NCI-H2196 (cell line): ENCODE data around the gene PTPRN2.

ENCODE experiments used
- DNase-seq: peaks from one replicate; lab custom pipeline; 2025; ENCODE audit not compliant: unreplicated experiment; lab: John Stamatoyannopoulos, UW

Gene PTPRN2

DNA sequence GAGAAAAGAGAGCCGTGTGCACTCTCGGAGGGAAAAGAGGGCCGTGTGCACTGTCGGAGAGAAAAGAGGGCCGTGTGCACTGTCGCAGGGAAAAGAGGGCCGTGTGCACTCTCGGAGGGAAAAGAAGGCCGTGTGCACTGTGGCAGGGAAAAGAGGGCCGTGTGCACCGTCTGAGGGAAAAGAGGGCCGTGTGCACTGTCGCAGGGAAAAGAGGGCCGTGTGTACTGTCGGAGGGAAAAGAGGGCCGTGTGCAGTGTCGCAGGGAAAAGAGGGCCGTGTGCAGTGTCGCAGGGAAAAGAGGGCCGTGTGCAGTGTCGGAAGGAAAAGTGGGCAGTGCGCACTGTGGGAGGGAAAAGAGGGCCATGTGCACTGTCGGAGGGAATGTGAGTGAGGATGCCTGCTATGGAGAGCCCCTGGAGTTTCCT, 1062.1 kb downstream of the PTPRN2 start:
- no peak for DNase-seq

DNA sequence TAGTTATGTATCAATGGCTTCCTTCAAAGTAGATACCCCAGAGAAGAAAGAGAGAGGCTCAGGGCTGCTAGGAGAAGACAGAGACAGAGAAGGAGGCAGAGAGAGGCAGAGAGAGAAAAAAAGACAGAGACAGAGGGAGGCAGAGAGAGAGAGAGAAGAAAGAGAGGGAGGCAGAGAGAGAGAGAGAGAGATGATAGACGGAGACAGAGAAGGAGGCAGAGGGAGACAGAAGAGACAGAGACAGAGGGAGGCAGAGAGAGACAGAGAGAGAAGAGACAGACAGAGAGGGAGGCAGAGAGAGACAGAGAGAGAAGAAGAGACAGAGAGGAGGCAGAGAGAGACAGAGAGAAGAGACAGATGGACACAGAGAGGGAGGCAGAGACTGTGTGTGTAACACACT, 1062.9 kb downstream of the PTPRN2 start:
- DNase-seq, result no peak

DNA sequence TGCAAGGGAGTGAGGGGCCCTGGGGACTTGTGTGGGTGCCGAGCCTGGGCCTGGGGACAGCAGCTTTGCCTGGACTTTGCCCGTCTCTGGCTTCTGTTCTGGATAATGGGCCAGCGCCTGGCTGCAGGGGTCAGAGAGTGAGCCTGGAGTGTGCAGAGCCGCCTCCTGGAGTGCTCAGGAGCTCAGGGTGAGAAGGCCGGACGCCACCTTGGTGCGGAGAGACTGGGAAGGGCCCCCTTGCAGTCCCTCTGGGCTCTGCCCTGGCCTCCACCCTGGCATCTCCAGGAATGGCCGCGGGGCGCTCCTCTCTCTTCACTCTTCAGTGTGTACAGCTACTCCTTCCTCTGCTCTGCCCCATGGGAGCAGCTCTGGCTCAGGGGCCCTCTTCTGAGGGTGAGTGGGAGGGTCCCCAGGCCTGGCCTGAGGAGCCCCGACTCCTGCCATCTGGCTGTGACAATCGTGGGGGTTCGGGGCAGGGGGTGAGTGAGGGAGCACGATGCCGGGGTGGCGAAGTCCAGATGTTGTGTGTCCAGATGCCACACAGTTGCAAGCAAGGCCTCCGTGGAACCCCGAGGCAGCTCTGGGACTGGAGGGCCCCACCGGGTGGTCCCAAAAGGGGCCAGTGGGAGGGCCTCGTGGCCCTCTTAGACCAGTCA, 1063.7 kb downstream of the PTPRN2 start:
- no peak for DNase-seq

DNA sequence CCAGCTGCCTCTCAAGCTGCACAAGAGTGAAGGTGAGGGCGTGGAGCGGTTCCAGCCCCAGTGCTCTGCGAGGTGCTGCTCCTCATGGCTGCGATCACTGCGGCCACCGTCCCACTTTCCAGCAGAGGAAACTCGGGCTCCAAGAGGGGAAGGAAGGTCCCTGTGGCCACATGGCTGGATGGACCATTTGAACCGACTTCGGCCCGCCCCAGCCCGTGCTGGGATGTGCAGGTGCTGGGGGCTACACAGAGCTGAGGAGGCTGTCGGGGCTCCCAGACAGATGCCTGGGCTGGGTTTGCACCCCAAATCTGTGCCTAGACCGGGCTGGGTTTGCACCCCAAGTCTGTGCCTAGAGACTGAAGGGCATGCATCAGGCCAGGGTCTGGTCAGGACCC, 1064.3 kb downstream of the PTPRN2 start:
- DNase-seq, result no peak

DNA sequence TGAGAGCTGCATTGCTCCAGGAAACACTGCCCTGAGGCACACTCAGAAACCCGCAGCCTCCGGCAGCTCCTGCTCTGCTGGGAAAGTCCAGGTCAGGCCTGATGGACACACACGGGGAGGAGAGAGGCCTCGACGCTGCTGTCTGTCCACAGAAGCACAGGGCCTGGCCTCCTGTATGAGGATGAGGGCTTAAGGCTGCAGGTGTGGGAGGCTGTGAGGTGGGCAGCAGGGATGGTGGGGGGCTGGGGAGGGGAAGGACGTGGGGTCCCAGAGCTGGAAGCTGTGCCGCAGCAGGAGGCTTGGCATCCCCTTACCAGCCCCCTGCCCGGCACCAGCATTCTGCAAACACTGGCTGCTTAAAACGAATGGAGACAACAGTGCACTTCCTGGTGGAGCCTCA, 1064.7 kb downstream of the PTPRN2 start:
- DNase-seq, result no peak

DNA sequence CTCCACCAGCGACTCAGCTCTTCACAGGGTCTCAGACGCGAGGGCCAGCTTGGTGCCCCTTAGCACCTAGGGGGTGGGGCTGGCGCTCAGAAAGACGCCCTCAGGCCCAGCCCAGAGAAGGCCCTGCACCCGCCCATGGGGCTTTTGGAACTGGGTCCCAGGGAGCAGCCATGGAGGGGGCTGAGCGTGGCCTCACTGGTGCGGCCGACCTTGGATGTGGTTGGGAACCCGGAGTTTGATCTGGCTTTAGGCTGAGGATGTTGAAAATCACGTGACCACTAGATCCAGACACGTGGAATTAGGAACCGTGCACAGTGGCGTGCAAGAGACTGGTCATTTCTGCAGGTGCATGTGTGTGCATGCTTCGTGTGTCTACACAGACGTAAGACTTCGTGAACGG, 1065.4 kb downstream of the PTPRN2 start:
- DNase-seq, result no peak

DNA sequence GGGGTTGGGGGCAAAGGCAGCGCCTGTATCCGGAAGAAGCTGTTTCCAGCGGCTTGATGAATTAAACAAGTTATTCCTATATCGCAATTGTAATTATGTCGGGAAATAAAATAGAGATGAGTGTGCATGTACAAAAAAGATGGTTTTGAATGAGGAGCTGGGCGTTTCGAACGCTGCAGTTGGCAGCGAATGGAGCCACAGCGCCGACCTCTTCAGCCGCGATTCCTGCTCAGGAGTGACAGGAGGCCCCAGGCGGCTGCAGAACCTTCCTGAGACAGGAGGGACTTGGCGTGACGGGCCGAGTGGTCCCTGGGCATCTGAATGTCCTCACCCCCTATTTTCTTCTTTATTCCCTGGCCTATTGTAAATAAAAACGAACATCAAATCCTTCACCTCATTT, 1065.9 kb downstream of the PTPRN2 start:
- no peak for DNase-seq

DNA sequence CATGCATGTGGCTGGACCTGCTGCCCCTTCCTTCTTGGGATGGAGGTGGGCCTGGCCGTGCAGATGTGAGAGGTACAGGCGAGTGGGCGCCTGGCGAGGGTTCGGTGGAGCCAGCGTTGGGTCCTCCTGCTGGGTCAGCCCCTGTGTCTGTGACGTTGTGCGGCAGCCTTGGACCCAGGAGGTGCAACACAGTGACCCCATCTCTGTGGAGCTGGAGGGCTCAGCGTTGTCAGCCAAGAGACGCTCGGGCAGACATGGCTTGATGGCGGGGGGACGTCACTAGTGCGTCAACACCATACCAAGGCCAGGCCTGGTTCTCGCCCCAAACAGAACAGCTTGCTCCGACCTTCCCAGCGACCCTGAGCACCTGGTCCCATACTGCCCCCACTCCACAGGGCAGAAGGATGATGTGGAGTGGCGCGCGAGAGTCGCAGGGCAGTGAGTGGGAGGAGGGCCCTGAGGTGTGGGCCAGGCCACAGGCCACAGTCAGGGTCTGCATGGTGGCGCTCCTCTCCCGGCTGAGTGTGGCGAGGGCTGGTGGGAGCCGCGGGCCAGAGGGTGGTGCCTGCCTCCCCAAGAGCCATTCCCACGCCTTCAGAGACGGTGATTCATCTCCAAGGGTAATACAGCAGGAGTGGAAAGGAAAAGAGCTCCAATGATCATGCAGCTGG, 1066.4 kb downstream of the PTPRN2 start:
- DNase-seq, result no peak

DNA sequence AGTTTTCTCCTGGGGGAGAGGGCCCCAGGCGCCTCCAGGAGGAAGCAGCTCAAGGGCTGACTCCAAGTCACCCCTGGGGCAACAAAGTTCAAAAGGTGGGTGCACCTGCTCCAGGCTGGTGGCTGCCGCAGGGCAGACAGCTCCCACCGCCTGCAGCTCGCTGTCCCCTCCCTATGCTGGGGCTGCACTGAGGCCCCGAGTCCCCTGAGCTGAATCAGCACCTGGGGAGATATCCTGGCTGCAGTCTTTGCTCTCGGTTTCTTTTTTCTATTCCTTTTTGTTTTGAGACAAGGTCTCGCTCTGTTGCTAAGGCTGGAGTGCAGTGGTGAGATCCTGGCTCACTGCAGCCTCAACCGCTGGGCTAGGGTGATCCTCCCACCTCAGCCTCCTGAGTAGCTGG, 1067.4 kb downstream of the PTPRN2 start:
- DNase-seq, result no peak

DNA sequence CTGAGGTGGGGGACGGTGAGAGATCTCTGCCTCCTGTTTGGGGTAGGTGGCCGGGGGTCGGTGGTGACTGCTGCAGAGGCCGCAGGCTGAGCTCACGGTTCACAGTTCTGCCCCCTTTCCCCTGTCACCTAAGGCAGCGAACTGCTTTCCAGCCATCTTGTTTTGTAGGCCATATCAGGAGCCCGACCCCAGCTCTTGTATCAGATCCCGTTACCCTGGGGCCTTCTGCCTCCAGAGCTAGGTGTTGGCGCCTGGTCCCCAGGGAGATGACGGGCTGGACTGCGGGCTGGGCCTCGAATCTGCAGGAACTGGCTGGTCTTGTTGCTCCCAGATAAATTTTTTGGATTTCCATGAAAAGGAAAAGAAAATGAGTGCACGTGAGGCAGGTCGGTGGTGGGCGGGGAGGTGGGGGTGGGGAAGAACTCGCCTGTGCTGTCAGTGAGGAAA, 1067.8 kb downstream of the PTPRN2 start:
- no peak for DNase-seq

DNA sequence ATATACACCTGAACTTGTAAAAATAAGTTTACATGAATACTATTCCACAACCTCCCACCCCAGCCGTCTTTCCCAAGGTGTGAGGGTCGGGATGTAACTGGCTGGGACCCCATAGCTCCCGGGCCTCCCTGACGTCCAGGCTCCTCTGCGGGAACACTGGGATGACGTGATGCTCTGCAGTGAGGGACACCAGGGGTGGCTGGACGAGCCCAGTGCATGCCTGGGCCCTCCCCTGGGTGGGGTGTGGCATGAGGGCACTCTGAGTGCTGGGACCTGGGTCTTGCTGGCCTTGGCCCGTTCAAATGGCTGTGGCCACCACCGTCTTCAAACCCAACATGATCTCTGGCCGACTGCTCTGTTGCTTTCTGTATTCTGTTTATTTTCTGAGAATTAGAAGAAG, 1068.4 kb downstream of the PTPRN2 start:
- no peak for DNase-seq

DNA sequence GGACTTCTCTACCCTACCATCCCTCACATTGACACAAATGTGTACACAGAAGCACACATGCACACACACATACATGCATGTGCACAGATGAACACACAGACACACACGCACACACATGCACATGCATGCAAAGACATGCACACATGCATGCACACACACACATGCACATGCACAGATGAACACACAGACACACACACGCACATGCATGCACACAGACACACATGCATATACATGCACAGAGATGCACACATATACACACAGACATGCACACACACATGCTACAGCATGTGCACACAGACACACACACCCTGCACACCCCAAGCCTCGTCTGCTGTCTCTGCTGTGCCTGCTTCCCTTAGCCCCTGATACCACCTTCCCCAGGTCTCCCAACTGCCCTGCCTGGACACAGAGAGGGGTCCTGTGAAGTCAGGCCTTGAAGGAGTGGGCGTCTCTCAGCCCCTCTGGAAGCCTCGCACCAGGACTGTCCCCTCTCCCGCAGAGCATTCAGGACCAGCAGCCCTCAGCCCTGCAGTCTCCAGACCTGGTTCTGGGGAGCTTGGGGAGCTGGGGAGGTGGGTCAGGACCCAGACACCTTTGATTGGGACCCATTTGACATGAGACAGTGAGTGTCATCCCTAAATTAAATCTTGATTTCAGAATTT, 1069.0 kb downstream of the PTPRN2 start:
- no peak for DNase-seq

DNA sequence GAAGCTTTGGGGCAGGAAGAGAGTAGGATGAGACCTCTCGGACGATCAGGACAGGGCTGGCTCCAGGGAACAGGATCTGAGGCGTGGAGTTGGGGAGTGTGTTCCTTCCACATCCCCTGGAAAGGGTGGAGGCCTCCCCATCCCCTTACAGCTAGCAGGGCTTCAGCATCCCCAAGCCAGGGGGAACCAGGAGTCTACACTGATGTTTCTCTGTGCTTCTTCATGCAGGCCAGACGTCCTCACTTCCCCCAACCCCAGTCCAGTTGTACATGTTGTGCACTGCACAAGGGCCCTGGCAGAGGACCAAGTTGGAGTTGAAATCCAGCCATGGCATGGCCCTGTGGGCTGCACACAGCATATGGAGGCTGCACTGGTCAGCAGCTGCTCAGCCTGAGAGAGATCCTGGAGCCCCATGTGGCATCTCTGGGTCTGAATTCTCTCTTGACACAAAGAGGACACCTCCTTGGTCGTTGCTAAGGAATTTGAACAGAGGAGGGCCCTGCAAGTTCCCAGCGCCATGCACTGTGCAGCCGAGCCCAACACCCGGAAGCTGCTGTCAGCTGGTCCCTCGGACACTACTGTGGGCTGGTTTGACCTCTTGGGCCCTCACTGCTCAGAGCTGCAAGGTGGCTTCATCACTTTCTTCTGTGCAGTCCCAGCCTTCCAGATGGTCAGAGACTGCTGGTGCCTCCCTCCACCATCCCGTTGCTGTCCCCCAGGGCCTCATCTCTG, 1069.7 kb downstream of the PTPRN2 start:
- no peak for DNase-seq

DNA sequence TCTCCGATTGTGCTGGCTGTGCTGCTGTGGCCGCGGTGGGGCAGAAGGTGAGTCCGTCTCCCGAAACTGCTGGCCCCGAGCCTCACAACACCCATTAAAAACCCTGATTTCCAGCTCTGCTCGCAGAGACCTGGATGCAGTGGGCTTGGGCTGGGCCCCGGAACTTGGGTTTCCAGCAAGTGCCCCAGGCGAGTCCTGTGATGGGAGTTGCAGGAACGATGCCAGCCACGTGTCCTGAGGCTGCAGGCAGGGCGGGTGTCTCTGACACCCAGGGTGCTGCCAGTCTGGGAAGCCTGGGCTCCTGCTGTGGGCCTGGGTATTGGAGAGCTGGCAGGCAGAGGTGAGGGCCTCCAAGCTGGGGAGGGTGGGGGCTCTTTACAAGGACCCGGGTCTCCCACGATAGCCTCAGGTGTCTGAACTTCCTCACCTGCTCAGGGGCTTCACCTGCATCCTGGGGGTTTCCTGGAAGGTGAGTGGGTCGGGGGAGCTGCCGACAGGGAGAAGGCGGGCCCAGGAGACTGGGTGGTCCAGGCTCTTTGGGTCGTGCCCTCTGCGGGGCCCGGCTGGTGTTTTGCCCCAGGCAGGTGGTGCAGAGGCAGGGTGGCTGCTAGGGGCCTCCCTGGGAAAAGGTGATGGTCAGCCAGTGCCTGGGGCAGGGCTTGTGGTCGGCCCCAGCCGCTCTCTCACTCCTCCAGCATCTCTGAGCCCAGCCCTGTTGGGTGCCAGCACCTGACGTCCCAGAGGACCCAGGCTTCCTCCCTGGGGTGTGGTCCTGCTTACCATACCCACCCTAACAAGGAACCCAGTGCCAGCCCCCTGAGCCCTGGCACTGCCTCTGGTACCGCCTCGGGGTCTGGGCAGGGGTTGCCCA, 1070.5 kb downstream of the PTPRN2 start:
- DNase-seq, result no peak

DNA sequence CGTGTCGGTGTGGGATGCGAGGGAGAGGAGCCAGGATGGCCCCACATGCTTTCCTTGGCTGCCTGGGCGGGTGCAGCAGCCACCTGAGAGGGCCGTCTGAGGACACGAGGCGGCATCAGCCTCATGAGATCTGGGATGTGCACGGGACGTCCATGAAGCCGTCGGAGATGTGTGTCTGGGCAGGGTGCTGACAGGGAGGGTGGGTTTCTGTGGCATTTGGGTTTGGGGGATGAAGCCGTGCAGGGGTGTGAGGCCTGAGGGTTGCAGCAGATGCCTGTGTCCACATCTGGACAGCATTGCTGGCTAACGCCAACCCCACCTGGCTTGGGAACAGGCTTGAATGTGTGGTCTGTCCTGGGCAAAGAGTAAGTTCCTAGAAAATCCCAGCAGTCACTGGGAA, 1071.3 kb downstream of the PTPRN2 start:
- no peak for DNase-seq

DNA sequence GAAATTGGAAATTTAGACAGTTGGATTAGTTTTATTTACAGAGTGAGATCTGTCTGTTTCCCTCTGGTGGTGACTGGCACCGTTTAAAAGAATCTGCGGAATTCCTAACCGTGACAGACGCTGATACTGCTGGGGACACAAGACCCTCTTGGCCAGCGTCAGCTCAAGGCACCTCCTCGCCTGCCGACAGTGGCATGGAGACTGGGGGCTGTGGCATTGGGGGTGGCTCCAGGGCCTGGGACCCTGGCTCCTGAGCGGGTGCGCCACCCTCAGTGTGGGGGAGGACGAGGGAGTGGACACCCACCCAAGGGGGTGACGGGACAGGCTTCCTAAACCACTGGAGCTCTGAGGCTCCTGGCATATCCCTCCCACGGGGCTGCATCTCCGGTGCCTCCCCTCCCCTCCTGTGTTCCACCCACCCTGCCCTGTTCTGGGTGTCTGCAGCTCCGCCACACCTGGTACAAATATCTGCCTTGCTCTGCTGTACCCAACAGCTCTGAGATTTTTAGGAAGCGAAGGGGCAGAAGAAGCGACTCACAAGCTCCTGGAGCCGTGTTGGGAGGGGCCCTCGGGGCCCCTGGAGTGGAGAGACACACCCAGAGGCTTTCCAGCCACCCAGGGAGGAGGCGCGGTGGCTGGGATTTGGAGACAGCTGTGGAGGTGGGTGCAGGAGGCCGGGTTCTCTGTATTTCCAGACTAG, 1072.1 kb downstream of the PTPRN2 start:
- DNase-seq, result no peak

DNA sequence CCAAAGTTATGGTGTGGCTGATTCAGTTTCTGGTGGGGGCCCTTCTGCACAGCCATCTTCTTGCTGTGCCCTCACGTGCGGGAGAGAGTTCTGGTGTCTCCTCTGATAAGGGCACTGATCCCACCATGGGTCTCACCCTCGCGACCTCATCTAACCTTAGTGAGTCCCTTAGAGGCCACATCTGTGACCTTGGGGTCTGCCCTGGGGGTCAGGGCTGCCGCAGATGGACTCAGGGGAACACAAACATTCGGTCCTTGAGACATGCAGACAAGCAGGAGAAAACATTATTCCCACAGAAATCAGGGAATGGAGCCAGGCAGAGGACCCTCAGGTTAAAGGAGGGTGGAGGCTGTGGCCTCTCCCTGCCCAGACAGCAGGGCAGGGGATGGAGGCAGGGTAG, 1072.9 kb downstream of the PTPRN2 start:
- no peak for DNase-seq

DNA sequence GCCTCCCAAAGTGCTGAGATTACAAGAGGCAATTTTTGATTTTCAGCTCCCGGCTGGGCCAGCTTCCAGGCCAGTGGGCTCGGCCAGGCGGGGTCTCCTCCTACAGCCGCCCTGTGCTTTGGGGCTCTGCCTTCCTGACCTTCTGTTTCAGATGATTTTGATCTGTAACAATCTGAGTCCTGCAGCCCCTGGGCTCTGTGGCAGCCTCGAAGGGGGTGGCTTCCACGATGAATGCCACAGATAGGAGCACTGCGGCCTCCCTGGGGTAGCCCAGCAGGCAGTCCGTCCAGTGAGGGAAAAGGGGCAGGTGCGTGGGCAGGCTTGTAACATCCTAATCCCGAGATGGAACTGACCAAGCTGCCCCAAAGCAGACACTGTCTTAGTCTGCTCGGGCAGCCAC, 1073.3 kb downstream of the PTPRN2 start:
- DNase-seq, result no peak

DNA sequence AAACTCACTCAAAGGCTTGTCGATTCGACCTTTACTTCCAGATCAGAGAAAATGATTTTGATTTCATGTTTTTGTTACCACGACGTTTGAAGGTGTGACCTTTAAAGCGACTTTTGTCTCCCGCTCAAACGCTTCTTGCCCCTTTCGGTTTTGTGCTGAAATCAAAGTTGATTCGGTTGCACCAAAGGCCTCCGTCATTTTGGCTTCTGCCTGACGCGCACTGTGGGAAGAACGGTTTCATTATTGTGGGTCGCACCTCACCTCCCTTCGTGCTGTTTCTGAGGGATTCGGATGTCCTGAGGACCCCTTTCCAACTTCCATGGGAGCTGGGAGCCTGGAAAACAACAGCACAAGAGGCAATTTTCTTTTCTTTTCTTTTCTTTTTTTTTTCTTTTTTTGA, 1073.9 kb downstream of the PTPRN2 start:
- DNase-seq, result no peak

DNA sequence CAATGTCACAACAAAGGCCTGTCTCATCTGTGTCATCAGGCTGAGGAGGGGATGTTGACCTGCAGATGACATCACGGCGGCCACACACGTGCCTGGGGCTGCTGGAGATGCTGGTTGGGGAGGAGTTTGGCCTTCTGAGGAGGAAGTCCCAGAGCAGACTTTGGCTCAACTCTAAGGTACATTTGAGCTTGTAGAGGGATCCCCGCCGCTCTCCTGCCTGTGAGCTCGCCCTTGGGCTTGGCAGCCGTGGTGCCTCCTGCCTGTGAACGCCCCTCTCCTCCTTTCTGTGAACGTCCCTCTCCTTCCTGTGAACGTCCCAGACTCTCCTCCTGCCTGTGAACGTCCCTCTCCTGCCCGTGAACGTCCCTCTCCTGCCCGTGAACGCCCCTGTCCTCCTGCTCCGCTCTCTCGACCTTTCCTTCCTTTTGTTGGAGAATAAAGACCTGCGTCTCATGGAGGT, 1074.4 kb downstream of the PTPRN2 start:
- DNase-seq, result no peak
